Measurements from ENCODE around the gene XPO6. TPM values are rescaled to one million over a fixed set of nuclear protein-coding genes. Genes with fewer than 3 reads are reported as not detected.
A peak's percentile ranks its signal among the peaks of the same experiment; 100 is the strongest.

The XPO6 gene
- total and polyA plus RNA-seq, 2 of the 13 experiments (the other 11 are each of a cell fraction or from before 2014, with no cell fraction given), result 109 to 129 TPM

DNA sequence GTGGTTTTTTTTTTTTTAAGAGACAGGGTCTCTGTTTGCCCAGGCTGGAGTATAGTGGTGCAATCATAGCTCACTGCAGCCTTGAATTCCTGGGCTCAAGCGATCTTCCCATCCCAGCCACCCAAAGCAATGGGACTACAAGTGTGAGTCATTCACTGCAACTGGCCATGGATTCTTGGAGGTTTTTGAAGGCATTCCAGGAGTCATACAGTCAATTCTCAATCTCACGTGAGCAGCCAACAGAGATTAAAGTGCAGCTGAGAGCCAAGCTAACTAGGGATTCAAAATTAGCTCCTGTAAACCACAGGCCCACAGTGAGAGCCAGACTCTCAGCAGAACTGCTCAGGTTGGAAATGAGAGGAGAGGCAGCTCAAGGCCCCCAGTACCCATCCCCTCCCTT lies 30.2 kb downstream of the XPO6 start (continued):
- TF ChIP-seq ZNF12 (CRISPR knock-in tag; IDR thresholded peaks at IDR 0.05), result 0 out of 2 replicates have a peak, but pooled peaks have one; percentile 31
- TF ChIP-seq, protein P1, sequence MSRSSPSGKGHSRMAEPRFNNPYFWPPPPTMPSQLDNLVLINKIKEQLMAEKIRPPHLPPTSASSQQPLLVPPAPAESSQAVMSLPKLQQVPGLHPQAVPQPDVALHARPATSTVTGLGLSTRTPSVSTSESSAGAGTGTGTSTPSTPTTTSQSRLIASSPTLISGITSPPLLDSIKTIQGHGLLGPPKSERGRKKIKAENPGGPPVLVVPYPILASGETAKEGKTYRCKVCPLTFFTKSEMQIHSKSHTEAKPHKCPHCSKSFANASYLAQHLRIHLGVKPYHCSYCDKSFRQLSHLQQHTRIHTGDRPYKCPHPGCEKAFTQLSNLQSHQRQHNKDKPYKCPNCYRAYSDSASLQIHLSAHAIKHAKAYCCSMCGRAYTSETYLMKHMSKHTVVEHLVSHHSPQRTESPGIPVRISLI (CRISPR knock-in tag; IDR thresholded peaks at IDR 0.05; ENCODE audit: borderline replicate concordance), result peak; percentile 36; the same call in 1 of the 2 replicates

DNA sequence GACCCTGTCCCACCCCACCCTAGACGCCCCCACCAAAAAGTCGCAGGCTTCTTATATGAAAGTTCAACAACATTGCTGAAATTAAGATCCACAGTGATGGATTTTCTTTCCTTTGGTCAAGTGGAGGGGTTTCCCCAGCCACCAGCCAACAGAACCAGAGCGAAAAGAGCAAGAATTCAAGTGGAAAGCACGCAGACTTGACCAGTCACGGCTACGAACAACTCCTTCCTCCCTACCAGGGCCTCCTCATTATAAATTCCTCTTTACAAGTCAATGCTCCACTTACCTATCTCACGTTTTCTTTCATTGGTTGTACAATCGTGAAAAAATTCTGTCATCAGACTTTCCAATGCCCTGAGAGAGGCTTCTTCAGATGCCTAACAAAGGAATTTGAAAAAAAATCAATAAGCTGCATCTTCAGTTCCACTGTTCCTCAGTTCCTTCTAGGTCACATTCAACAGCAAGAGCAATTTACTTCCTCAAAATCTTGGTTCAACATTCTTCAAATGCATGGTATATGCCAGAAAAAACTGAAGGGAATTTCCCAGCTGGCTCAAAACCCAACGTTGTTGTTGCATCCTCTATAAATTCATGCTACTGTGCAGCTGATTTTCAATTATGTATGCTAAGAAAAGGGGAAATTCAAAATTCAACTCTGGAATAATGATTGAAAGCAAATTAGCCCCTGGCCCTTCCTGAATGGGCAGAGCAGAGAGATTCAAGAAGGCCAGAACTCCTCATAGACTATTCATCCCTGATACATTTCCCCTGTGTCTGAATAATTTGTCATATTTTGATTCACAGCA lies 30.9 kb downstream of the XPO6 start:
- Histone ChIP-seq H2AFZ (ENCODE audit: low read length) (no peak overlapping the region), H3K79me2 (ENCODE audit: insufficient read depth, low read length) (peaks cover 68% of the 10 kb centered on the region), H3K27me3 (ENCODE audit: control insufficient read depth in 1 of 2, insufficient read depth in 2 of 2, low read length in 2 of 2) (no peaks in the 10 kb centered on the region), H3K4me1 (ENCODE audit: insufficient read depth, low read length) (peaks cover 35% of the 10 kb centered on the region), H3K36me3 (replicated peaks in 1 of 2; ENCODE audit: control insufficient read depth in 1 of 2, insufficient read depth in 2 of 2, low read length in 2 of 2) (peaks cover 6 to 31% of the 10 kb centered on the region in 2 experiments; a peak in 4 of 5 replicates), H3K27ac (ENCODE audit: extremely low read length, insufficient read depth, low read length) (no peak overlapping the region), H3K9ac (ENCODE audit: insufficient read depth, low read depth, low read length) (no peak overlapping the region), H3K9me3 (ENCODE audit: low read length) (no peaks in the 10 kb centered on the region), H4K20me1 (ENCODE audit: insufficient read depth, low read length) (0 out of 2 replicates have a peak, but pooled peaks cover 20% of the 10 kb centered on the region), H3K4me2 (ENCODE audit: low read depth, low read length) (no peak overlapping the region), H3K4me3 (replicated peaks in 1 of 3; ENCODE audit: insufficient read depth in 1 of 3, low read depth in 2 of 3, low read length in 3 of 3) (no peak overlapping the region)
- intact Hi-C loops (cut with micrococcal nuclease; ENCODE audit: unreplicated experiment) (no loop called here), in situ Hi-C loops (cut with HindIII; ENCODE audit: extremely low pct_ligation_motif_present, low pct_unique_long_range_greater_than_20kb) (no loop called here)
- 93% methylated on average over 9 of the region's 9 CpGs for WGBS (ENCODE audit: low lambda C conversion rate)
- ChIA-PET CTCF (ENCODE audit: low intra/inter-chr PET ratio, low total read pairs) (no interaction called here), POLR2A (interaction anchor here (0.8 kb wide), 1 partner anchor 31 kb away, joined by 3 read pairs; no protein-coding TSS in a partner anchor)
- peak; percentile 24; the same call in 1 of the 3 replicates for ATAC-seq
- FAIRE-seq, result no peak
- BruUV-seq (replicated peaks), result no TSS peak
- DNase-seq (ENCODE audit: low spot score), result no peak
- TF ChIP-seq ADNP (CRISPR knock-in tag; IDR thresholded peaks at IDR 0.05), result no peak
- TF ChIP-seq, protein P2, sequence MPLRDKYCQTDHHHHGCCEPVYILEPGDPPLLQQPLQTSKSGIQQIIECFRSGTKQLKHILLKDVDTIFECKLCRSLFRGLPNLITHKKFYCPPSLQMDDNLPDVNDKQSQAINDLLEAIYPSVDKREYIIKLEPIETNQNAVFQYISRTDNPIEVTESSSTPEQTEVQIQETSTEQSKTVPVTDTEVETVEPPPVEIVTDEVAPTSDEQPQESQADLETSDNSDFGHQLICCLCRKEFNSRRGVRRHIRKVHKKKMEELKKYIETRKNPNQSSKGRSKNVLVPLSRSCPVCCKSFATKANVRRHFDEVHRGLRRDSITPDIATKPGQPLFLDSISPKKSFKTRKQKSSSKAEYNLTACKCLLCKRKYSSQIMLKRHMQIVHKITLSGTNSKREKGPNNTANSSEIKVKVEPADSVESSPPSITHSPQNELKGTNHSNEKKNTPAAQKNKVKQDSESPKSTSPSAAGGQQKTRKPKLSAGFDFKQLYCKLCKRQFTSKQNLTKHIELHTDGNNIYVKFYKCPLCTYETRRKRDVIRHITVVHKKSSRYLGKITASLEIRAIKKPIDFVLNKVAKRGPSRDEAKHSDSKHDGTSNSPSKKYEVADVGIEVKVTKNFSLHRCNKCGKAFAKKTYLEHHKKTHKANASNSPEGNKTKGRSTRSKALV (CRISPR knock-in tag; IDR thresholded peaks at IDR 0.05), result no peak
- no peak for TF ChIP-seq ZNF225 (CRISPR knock-in tag; IDR thresholded peaks at IDR 0.05)
- no peak for TF ChIP-seq FOXO1 (CRISPR knock-in tag; IDR thresholded peaks at IDR 0.05)
- no peak for TF ChIP-seq TCF12 (IDR thresholded peaks at IDR 0.05)
- no peak for TF ChIP-seq TCF12 (CRISPR knock-in tag; IDR thresholded peaks at IDR 0.05)
- TF ChIP-seq, protein P3, sequence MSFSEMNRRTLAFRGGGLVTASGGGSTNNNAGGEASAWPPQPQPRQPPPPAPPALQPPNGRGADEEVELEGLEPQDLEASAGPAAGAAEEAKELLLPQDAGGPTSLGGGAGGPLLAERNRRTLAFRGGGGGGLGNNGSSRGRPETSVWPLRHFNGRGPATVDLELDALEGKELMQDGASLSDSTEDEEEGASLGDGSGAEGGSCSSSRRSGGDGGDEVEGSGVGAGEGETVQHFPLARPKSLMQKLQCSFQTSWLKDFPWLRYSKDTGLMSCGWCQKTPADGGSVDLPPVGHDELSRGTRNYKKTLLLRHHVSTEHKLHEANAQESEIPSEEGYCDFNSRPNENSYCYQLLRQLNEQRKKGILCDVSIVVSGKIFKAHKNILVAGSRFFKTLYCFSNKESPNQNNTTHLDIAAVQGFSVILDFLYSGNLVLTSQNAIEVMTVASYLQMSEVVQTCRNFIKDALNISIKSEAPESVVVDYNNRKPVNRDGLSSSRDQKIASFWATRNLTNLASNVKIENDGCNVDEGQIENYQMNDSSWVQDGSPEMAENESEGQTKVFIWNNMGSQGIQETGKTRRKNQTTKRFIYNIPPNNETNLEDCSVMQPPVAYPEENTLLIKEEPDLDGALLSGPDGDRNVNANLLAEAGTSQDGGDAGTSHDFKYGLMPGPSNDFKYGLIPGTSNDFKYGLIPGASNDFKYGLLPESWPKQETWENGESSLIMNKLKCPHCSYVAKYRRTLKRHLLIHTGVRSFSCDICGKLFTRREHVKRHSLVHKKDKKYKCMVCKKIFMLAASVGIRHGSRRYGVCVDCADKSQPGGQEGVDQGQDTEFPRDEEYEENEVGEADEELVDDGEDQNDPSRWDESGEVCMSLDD (CRISPR knock-in tag; IDR thresholded peaks at IDR 0.05; ENCODE audit: borderline replicate concordance), result no peak
- TF ChIP-seq RFX5 (IDR thresholded peaks at IDR 0.05; ENCODE audit: low read depth, low read length), result no peak
- TF ChIP-seq, protein P4, sequence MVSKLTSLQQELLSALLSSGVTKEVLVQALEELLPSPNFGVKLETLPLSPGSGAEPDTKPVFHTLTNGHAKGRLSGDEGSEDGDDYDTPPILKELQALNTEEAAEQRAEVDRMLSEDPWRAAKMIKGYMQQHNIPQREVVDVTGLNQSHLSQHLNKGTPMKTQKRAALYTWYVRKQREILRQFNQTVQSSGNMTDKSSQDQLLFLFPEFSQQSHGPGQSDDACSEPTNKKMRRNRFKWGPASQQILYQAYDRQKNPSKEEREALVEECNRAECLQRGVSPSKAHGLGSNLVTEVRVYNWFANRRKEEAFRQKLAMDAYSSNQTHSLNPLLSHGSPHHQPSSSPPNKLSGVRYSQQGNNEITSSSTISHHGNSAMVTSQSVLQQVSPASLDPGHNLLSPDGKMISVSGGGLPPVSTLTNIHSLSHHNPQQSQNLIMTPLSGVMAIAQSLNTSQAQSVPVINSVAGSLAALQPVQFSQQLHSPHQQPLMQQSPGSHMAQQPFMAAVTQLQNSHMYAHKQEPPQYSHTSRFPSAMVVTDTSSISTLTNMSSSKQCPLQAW (CRISPR knock-in tag; IDR thresholded peaks at IDR 0.05), result no peak
- TF ChIP-seq ZNF841 (CRISPR knock-in tag; IDR thresholded peaks at IDR 0.05; ENCODE audit: borderline replicate concordance), result no peak
- TF ChIP-seq ZNF20 (CRISPR knock-in tag; IDR thresholded peaks at IDR 0.05), result no peak
- no peak for TF ChIP-seq KLF15 (CRISPR knock-in tag; IDR thresholded peaks at IDR 0.05; ENCODE audit: borderline replicate concordance)
